ENCODE data around the gene C21orf58.

The C21orf58 gene

DNA sequence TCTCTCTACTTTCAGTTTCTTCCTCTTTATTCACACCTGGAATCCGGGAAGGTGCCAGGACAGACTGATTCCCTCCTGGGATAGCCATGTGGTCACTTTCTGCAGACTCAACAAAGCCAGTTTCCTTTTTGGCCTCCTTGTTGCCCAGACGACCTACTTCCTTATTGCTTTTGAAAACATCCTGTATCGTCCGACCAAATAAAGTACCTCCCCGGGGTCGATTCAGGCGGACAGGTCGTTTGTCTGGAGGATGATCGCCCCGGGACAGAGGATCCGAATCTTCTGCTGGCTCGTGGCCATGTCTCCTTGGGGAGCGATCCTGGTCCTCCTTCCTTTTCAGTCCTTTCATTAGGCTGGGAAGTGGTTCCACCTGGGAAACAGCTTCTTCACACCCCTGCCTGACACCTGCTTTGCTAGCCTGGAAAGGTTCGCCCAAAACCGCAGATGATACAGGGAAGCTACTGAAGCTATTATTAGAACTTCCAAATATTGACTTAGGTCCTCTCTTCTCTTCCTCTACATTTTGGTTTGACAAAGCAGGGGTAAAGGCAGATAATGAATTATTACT lies 39.5 kb downstream of the C21orf58 start:
- DNase-seq, result no peak
- Mint-ChIP-seq H3K27me3 (ENCODE audit: low read depth, poor library complexity) (no peaks in the 10 kb centered on the region), H3K9me3 (peaks cover 26% of the 10 kb centered on the region), H3K4me3 (peak overlapping the region; percentile 74), H3K4me1 (peaks cover 53% of the 10 kb centered on the region), H3K27ac (peak overlapping the region; percentile 64), H3K36me3 (ENCODE audit: low read depth) (peaks cover 71% of the 10 kb centered on the region)
- TF ChIP-seq, protein P1, sequence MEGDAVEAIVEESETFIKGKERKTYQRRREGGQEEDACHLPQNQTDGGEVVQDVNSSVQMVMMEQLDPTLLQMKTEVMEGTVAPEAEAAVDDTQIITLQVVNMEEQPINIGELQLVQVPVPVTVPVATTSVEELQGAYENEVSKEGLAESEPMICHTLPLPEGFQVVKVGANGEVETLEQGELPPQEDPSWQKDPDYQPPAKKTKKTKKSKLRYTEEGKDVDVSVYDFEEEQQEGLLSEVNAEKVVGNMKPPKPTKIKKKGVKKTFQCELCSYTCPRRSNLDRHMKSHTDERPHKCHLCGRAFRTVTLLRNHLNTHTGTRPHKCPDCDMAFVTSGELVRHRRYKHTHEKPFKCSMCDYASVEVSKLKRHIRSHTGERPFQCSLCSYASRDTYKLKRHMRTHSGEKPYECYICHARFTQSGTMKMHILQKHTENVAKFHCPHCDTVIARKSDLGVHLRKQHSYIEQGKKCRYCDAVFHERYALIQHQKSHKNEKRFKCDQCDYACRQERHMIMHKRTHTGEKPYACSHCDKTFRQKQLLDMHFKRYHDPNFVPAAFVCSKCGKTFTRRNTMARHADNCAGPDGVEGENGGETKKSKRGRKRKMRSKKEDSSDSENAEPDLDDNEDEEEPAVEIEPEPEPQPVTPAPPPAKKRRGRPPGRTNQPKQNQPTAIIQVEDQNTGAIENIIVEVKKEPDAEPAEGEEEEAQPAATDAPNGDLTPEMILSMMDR (IDR thresholded peaks at IDR 0.05), result no peak

DNA sequence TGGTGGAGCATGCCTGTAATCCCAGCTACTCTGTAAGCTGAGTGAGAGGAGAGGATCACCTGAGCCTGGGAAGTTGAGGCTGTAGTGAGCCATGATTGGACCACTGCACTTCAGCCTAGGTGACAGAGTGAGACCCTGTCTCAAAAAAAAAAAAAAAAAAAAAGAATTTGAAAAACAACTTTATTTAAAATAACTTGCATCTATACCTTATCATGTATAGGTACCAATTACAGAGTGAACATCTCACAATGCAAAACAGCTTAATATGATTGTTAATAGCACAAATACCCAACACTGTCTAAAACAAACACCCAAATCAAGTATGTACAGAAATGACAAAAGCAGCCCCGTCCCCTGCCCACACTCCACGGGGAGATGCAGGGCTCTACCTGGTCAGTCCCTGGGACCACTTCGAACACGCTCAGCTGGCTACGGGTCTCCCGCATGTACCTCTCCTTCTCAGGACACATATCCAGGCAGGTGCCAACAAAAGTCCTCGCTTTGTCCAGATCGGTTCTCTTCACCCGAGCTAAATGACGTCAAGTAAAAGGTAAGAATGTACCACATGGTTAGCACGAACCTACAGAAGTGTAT lies 48.8 kb downstream of the C21orf58 start:
- DNase-seq, result no peak
- Mint-ChIP-seq H3K4me1 (no peaks in the 10 kb centered on the region), H3K9me3 (no peaks in the 10 kb centered on the region), H3K36me3 (ENCODE audit: low read depth) (peaks cover 70% of the 10 kb centered on the region), H3K27ac (no peak overlapping the region), H3K4me3 (no peak overlapping the region), H3K27me3 (ENCODE audit: low read depth, poor library complexity) (no peaks in the 10 kb centered on the region)
- TF ChIP-seq, protein P1 (IDR thresholded peaks at IDR 0.05), result no peak

DNA sequence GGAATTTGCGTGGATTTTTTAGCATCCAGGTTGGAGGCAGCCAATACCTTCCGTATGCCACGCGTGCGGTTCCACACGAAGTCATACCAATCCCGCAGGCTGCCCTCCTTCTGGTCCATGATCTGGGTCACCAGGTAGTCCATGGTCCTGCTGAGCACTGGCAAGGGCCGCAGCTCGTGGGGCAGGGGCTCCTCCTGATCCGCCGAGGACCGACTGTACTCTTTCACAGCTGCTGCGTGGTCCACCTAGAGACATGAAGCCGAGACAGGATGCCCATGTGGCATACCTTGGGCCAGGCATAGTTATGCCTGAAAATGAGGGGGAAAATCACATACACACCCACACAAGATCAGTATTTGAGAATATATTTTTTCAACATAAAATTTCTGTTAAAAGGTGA lies 50.3 kb downstream of the C21orf58 start:
- Mint-ChIP-seq H3K4me3 (no peak overlapping the region), H3K27ac (no peak overlapping the region), H3K27me3 (ENCODE audit: low read depth, poor library complexity) (no peaks in the 10 kb centered on the region), H3K4me1 (no peaks in the 10 kb centered on the region), H3K36me3 (ENCODE audit: low read depth) (peaks cover 66% of the 10 kb centered on the region), H3K9me3 (no peaks in the 10 kb centered on the region)
- no peak for DNase-seq
- TF ChIP-seq, protein P1 (IDR thresholded peaks at IDR 0.05), result no peak

DNA sequence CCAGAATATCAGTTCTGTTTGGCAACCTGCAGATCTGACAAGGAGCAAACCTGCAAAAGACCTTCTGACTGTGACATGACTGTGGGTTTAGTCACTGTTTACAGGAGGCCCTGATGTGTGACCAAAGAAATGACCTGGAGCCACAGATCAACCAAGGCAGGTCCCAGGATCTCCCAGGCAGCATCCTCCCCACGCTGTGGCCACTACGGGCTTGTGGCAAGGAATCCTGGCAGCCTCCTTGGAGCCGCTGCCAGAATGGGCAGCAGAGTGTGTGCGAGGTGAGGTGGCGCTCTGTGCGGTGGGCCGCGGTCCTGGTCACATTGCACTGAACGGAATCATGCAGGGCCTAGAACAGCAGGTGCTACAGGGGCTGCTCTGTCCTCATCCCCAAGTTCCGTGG lies 54.2 kb downstream of the C21orf58 start:
- Mint-ChIP-seq H3K4me1 (no peaks in the 10 kb centered on the region), H3K36me3 (ENCODE audit: low read depth) (peaks cover 64% of the 10 kb centered on the region), H3K27ac (no peak overlapping the region), H3K9me3 (no peaks in the 10 kb centered on the region), H3K27me3 (ENCODE audit: low read depth, poor library complexity) (no peaks in the 10 kb centered on the region), H3K4me3 (no peak overlapping the region)
- DNase-seq, result no peak
- TF ChIP-seq, protein P1 (IDR thresholded peaks at IDR 0.05), result no peak

DNA sequence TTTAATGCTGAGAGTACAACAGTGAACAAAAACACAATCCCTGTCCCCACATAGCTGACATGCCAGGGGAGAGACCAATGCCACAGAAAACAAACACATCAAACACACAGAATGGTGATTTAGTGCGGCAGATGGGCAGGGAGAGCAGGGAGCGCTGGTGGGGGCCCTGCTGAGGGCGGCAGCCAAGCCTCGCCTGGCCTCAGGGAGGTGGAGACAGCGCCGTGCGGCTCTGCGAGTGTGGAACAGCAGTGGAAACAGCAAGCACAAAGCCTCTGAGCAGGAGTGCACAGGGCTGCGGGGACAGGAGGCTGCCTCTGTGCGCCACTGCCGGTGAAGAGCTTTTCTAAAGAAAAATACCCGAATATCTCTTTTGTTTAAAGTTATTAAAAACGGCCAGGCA lies 55.3 kb downstream of the C21orf58 start:
- Mint-ChIP-seq H3K27me3 (ENCODE audit: low read depth, poor library complexity) (no peaks in the 10 kb centered on the region), H3K36me3 (ENCODE audit: low read depth) (peaks cover 59% of the 10 kb centered on the region), H3K4me1 (no peaks in the 10 kb centered on the region), H3K9me3 (no peaks in the 10 kb centered on the region), H3K4me3 (no peak overlapping the region), H3K27ac (peak overlapping the region; percentile 77)
- no peak for DNase-seq
- TF ChIP-seq, protein P1 (IDR thresholded peaks at IDR 0.05), result no peak

DNA sequence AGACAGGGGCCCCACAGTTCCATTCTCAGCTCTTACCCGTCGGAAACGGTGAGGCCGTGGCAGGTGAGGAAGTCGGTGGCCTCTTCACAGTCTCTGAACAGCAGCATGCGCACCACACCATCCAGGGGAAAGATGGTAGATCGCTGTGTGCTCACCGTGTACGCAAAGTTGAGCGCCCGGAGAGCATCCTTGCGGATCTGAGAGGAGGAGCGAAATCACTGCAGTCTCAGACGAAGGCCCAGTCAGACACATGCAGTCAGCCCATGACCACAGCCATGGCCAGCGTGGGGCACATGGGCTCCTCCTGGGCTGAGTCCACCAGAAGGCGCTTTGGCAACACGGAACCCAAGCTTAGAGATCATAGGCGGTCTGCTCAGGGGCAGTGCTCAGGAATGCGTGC lies 56.7 kb downstream of the C21orf58 start:
- H3K36me3 Mint-ChIP-seq (ENCODE audit: low read depth), result peaks cover 57% of the 10 kb centered on the region
- H3K27ac Mint-ChIP-seq, result peak overlapping the region; percentile 74
- H3K27me3 Mint-ChIP-seq (ENCODE audit: low read depth, poor library complexity), result peaks cover 4% of the 10 kb centered on the region
- H3K4me3 Mint-ChIP-seq, result no peak overlapping the region
- DNase-seq, result no peak
- H3K9me3 Mint-ChIP-seq, result no peaks in the 10 kb centered on the region
- H3K4me1 Mint-ChIP-seq, result no peaks in the 10 kb centered on the region
- TF ChIP-seq, protein P1 (IDR thresholded peaks at IDR 0.05), result no peak

All from nephron progenitor cell (in vitro differentiated cells).